CD4-positive, alpha-beta T cell treated with Interleukin-6 at 100 ng/mL for 8 hours (primary cell): ENCODE results near the gene SPATS2.

Source experiments
- DNase-seq: peaks from one replicate; pipeline ENCODE4 v3.0.0-alpha.2; 2020; ENCODE audit warnings: mixed read lengths, low spot score

The SPATS2 gene

DNA sequence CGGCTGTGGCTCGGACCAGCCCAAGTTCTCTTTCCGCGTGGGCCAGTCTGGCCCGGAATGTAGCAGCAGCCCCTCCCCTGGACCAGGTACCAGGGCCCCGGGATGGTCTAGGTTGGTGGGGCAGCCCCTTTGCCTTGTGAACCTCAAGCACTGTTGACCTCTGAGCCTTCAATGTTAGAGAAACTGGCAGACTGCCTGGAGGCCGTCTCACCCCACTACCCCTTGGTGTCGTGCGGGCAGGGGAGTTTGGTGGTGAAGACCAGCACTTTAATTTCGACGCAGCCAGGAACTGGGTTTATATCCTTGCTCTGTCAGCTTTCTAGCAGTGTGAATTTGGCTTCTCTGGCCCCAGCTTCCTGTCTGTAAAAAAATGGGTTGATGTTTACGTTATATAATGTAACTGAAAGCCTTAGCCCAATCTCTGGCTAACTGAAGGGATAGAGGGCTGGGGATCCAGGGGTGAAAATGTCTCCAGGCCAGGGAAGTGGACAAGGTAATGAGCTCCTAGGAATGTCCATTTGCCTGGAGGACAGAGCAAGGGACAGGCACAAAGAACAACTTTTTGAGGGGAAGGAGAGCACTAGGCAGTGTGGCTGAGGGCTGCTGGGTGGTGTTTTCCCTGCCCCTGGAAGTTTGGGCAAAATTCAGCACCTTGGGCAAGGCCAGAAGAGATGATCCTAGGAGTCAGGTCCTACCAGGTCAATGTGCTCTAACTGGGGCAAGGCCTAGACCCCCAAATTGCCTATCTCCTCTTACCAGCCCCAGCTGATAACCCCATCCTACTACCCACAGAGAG lies 189.3 kb downstream of the SPATS2 start:
- no peak for DNase-seq

DNA sequence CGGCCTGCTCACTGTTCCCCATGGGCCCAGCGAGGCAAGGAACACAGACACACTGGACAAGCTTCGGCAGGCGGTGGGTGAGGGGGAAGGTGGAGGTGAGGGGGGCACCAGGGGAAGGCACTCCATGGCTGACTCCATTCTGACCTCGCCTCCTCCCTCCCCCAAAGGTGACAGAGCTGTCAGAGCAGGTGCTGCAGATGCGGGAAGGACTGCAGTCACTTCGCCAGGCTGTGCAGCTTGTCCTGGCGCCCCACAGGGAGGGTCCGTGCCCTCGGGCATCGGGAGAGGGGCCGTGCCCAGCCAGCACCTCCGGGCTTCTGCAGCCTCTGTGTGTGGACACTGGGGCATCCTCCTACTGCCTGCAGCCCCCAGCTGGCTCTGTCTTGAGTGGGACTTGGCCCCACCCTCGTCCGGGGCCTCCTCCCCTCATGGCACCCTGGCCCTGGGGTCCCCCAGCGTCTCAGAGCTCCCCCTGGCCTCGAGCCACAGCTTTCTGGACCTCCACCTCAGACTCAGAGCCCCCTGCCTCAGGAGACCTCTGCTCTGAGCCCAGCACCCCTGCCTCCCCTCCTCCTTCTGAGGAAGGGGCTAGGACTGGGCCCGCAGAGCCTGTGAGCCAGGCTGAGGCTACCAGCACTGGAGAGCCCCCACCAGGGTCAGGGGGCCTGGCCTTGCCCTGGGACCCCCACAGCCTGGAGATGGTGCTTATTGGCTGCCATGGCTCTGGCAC lies 190.1 kb downstream of the SPATS2 start:
- DNase-seq = no peak

- no peak for DNase-seq
Observed at GRCh38 chr12:49557917-49558215, 190.6 kb downstream of the SPATS2 start.

- DNase-seq = no peak
Observed at GRCh38 chr12:49558526-49558925, 191.3 kb downstream of the SPATS2 start.

DNA sequence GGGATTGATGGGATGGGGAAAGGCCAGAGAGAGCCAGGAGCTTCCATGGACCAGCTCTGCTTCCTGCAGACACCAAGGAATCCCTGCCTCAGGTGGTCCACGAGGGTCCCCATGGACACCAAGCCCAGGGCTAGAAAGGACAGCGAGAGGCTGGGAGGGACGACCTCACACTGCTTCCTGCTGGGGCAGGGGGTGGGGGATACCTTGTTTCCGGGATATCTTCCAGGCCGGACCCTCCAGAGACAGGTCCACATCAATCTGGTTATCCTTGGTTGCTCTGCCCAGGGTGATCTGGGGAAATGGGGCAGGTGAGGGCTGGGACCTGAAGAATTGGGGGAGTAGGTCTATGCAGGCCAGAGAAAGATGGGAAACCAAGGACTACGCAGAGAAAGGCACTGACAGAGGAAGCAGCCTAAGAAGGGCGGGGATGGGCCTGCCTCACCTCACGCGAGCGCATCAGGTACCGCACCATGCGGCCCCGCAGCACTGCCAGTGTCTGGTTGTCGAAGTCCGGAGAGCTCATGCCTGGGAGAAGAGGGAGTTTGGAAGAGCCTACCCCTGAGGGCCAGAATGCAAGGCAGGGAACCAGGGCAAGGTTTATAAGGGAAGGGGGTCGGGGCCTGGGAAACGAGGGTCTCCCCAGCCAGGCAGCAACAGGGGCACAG lies 191.9 kb downstream of the SPATS2 start:
- no peak for DNase-seq

DNA sequence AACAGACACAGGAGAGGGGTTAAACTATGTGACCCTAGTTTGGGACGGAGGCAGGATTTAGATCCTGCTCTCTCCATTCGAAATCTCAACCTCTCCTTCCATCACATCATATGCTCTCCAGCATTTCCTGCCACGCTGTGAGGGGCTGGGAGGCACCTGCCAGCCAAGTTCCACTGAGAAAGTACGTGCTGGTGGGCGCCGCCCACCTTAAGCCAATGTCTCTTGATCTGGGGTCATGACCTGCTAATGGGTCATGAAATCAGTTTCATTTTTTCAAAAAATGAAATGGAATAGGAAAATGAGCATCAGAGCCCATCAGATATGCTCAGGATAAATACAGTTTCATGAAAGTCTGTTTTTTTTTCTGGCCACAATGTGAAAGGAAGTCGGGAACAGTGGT lies 193.4 kb downstream of the SPATS2 start:
- DNase-seq = no peak

GRCh38 chr12:49562233-49562632 lies 195.0 kb downstream of the SPATS2 start:
- DNase-seq = no peak

- no peak for DNase-seq
Observed at GRCh38 chr12:49562831-49563230, 195.6 kb downstream of the SPATS2 start.

- DNase-seq = no peak
Observed at GRCh38 chr12:49563951-49564685, 196.9 kb downstream of the SPATS2 start.

GRCh38 chr12:49564686-49565405 lies 197.6 kb downstream of the SPATS2 start:
- DNase-seq = no peak

DNA sequence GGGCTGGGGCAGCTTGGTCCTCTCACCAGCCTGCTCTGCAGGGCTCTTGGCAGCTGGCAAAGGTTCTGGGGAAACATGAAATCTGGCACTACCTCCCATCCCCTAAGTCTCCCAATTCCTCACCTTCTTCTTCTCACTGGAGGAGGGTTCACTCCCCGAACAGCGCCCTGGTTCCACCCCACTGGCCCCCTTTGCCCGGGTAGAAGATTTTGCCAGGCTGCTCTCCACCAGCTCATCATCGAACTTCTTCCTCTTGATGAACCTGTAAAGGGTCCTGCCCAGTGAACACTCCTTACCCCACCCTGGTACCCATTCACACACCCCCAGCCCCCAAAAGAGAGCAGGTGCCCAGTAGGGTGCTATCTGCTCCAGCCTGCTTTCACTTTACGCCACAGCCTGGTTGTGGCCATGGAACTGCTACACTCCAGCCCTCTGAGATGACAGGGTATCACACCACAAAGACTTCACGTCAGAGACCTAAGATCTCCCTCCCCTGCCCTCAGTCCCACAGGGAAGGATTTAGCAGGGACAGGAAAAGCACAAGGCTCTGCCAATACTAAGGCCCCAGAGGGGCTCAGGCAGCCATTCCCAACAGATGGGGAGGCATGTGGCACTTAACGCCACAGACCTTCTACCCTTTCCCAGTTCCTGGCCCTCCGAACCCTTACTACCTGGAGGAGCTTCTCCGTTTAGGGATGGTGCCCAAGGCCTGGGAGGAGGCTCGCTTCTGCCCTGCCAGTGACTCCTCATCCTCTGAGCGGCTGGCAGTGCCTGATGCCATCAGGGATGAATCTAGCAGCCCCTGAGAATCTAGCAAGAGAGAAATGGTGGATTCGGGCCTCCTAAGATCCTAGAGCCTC lies 198.4 kb downstream of the SPATS2 start:
- DNase-seq = no peak

DNA sequence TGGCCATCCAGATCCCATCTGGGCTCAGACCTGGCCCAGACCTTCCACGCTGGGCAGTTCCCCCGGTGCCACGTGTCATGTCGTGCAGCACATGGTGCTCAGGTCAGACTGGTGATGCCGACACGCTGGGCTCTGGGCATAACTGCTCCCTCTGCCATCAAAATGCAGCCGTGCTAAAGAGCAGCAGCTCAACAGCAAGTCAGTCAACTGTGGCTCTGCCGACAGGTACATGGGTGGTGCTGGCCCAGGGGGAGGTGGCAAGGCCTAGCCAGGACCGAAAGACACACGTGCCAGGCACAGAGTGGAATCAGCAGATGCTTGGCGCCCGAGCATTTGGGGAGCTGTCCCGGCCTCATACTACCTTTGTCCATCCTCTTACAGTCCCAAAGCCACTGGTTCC lies 199.1 kb downstream of the SPATS2 start:
- no peak for DNase-seq

- no peak for DNase-seq
Observed at GRCh38 chr12:49567302-49567610, 200.0 kb downstream of the SPATS2 start.

DNA sequence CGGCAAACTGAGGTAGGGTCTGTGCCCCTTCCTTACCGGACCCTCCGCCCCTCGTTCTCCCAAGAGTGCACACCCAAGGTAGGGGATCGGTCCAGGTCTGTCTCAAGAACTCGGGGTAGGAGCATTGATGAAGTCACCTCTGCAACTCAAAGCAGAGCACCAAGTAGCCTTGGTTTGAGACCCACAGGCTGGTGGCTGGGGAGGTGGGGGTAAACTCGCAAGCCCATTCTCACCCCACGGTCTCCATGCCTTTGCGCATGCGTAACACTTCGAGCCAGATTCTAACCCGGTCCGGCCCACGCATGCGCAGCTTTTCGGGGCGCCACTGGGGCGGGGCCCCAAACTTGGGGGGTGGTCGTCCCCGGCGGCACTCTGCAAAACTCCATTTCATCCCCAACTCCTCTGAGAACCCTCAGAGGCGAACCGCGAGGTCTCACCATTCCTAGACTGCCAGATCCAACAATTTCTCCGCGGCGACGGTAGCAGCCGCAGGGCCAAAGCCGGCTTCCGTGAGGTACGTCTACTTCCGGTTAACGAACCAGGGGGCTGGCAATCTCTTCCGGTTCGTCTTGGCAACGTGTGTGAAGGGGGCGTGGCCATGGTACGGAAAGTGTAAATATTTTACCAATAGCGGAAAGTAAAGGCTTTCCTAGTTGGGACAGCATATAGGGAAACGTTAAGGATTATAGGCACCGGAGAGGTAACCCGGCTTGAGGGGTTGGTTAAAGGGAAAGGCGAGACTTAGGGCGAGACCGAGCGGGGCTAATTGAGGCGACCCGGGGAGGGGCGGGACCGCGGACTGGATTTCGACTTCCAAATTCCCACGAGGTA lies 200.6 kb downstream of the SPATS2 start, which contains the start of gene MCRS1:
TSS of gene MCRS1 (minus strand) at position 532 of the 831 bp plus-strand sequence. CDS start 1,411 bp downstream, outside the sequence.
- peak; percentile 90 for DNase-seq

- DNase-seq = no peak
Observed at GRCh38 chr12:49568442-49569162, 201.3 kb downstream of the SPATS2 start.
